Activated B cell treated with CpG ODN at 0.5 μM for 24 hours (primary cell): Measurements from ENCODE around the gene INO80. TPM values are rescaled to one million over a fixed set of nuclear protein-coding genes. Genes with fewer than 3 reads are reported as not detected.

ENCODE experiments used
- ATAC-seq: fragments of 200-7000 bp; cut with Tn5 transposase; one replicate; pipeline ENCODE4 v1.10.0; 2021; ENCODE audit warnings: low read depth, mild to moderate bottlenecking, moderate library complexity
- CTCF ChIA-PET: fragments of 350-600 bp; sonication (Branson Sonifier 250); formaldehyde crosslinking; loops from one replicate; lab custom pipeline; 2021; ENCODE audit warnings: antibody characterized with exemption; lab: Charles Lee
- POLR2A ChIA-PET: fragments of 350-600 bp; sonication (Branson Sonifier 250); formaldehyde crosslinking; loops from one replicate; lab custom pipeline; 2021; ENCODE audit warnings: antibody characterized with exemption; lab: Charles Lee
- DNase-seq: peaks from one replicate; pipeline ENCODE4 v3.0.0; 2022
- H3K27ac Mint-ChIP-seq: one replicate; pipeline ENCODE4 v1.8.0; 2020; ENCODE audit warnings: mixed read lengths
- H3K27me3 Mint-ChIP-seq: one replicate; pipeline ENCODE4 v1.8.0; 2021; ENCODE audit warnings: mixed read lengths
- H3K36me3 Mint-ChIP-seq: one replicate; pipeline ENCODE4 v1.8.0; 2021; ENCODE audit warnings: low read depth, mixed read lengths
- H3K4me1 Mint-ChIP-seq: one replicate; pipeline ENCODE4 v1.8.0; 2021; ENCODE audit warnings: mixed read lengths
- H3K4me3 Mint-ChIP-seq: one replicate; pipeline ENCODE4 v1.8.0; 2020; ENCODE audit warnings: mild to moderate bottlenecking, mixed read lengths
- H3K9me3 Mint-ChIP-seq: one replicate; pipeline ENCODE4 v1.8.0; 2020; ENCODE audit warnings: mixed read lengths
- intact Hi-C: fragments of 100-400 bp; cut with micrococcal nuclease; formaldehyde crosslinking; loops from one replicate; pipeline ENCODE4 v1.15.1; 2024
- total RNA-seq: library from RNA; stranded (reverse); gene quantifications from 2 replicates; pipeline ENCODE4 v1.2.3, GENCODE V29; 2022
- TF ChIP-seq, protein P1 (sequence below): fragments of 200-600 bp; IDR thresholded peaks from one replicate; pipeline ENCODE4 v1.8.0; 2022; ENCODE audit warnings: antibody characterized with exemption, mild to moderate bottlenecking

The INO80 gene
- total RNA-seq, 1 donor from 2014 or later = 38.8 TPM

DNA sequence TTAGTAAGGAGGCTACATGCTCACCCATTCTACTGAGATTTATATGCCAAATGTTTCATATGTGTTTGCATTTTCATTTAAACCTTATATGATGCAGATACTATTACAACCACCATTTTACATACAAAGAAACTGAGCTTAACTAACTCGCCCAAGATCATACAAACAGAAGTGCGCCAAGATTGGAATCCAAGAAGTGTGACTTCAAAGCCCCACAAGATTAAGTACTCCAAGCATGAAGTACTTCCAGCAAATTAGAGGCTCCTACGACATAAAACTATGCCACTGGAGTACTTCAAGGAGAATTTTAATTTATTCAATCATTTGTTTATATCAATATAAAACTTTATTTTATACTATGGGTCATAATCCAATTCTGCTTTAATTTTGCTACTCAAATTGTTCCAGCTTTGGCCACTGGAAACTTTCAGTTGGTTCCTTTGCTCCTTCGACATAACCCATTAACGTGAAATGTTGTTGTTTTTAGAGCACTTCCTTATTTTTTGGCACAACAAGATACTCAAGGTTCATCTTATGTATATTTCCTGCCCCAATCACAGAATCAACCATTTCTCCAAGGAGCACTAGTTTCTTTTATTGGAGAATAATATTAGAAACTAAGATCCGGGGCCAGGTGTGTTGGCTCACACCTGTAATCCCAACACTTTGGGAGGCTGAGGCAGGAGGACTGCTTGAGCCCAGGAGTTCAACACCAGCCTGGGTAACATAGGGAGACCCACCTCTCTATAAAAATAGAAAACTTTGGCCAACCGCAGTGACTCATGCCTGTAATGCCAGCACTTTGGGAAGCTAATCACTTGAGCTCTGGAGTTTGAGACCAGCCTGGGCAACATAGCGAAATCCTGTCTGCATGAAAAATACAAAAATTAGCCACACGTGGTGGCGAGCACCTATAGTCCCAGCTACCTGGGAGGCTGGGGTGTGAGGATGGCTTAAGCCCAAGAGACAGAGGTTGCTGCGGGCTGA lies 10.4 kb downstream of the INO80 start:
- no peak for ATAC-seq
- DNase-seq = no peak
- Mint-ChIP-seq H3K27ac (no peak overlapping the region), H3K4me1 (peaks cover 27% of the 10 kb centered on the region), H3K9me3 (no peaks in the 10 kb centered on the region), H3K36me3 (peaks cover 33% of the 10 kb centered on the region), H3K27me3 (no peaks in the 10 kb centered on the region), H3K4me3 (no peak overlapping the region)
- ChIA-PET POLR2A (interaction anchor here (0.8 kb wide), 1 partner anchor 11 kb away, joined by 7 read pairs; no protein-coding TSS in a partner anchor), CTCF (no interaction called here)
- intact Hi-C loops = no loop called here
- TF ChIP-seq, protein P1, sequence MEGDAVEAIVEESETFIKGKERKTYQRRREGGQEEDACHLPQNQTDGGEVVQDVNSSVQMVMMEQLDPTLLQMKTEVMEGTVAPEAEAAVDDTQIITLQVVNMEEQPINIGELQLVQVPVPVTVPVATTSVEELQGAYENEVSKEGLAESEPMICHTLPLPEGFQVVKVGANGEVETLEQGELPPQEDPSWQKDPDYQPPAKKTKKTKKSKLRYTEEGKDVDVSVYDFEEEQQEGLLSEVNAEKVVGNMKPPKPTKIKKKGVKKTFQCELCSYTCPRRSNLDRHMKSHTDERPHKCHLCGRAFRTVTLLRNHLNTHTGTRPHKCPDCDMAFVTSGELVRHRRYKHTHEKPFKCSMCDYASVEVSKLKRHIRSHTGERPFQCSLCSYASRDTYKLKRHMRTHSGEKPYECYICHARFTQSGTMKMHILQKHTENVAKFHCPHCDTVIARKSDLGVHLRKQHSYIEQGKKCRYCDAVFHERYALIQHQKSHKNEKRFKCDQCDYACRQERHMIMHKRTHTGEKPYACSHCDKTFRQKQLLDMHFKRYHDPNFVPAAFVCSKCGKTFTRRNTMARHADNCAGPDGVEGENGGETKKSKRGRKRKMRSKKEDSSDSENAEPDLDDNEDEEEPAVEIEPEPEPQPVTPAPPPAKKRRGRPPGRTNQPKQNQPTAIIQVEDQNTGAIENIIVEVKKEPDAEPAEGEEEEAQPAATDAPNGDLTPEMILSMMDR = no peak

DNA sequence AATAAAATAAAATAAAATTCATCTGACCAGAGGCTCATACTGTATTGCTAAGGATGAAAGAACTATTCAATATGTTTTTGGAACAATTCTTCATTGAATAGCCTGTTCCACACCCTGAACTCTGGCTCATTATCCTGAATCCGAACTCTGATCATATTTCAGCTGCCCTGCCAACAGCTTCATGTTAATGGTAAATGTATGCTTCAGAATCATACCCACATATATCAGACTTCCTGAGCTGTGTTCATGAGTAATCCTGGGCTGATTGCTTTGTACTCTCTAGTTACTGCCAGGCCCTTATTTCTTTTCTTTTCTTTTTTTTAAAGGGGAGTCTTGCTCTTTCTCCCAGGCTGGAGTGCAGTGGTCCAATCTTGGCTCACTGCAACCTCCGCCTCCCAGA lies 11.8 kb downstream of the INO80 start:
- H3K4me1 Mint-ChIP-seq = peaks cover 27% of the 10 kb centered on the region
- H3K4me3 Mint-ChIP-seq = no peak overlapping the region
- no peak overlapping the region for H3K27ac Mint-ChIP-seq
- no peaks in the 10 kb centered on the region for H3K9me3 Mint-ChIP-seq
- ChIA-PET CTCF (no interaction called here), POLR2A (no interaction called here)
- H3K36me3 Mint-ChIP-seq = peaks cover 44% of the 10 kb centered on the region
- H3K27me3 Mint-ChIP-seq = no peaks in the 10 kb centered on the region
- TF ChIP-seq, protein P1 = no peak
- no peak for DNase-seq
- intact Hi-C loops = no loop called here
- no peak for ATAC-seq

DNA sequence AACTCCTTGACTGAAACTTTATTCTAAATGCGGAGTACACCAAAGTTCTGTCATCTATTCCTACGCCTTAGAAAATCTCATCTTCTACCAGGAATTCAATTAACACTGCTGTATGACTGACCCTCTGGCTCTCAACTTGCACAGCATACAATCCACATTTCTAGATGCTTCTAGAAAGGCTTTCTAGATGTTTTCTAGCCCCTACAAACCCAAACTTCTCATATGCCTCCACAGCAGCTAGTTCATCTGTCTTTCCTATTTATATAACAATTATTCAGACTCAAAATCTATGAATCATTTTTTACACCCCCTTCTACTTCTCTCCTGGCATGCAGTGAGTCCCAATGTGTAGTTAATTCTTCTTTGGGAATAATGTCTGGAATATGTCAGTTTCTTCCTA lies 13.2 kb downstream of the INO80 start:
- TF ChIP-seq, protein P1 = no peak
- ATAC-seq (no peak), DNase-seq (no peak)
- POLR2A ChIA-PET = no interaction called here
- Mint-ChIP-seq H3K9me3 (no peaks in the 10 kb centered on the region), H3K4me1 (peaks cover 22% of the 10 kb centered on the region), H3K4me3 (no peak overlapping the region), H3K27ac (no peak overlapping the region), H3K27me3 (no peaks in the 10 kb centered on the region), H3K36me3 (peaks cover 41% of the 10 kb centered on the region)
- CTCF ChIA-PET = no interaction called here
- intact Hi-C loops = no loop called here

DNA sequence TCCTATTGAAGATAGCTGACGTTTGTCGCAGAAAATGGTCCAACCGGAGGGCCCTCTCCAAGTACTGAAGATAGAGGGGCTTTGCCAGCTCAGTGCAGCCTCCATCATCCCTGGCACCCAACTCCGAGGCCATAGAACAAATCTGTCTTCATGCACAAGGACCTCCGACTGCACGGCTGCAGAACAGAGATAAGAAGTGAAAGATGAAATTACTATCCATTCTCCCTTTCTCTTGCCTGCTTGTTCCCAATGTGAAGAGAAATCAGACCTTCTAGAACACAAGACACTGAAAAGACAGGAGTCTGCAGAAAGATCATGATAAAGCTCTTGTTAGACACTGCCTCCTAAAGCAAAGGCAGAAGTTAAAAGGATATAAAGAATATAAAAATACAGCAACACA lies 19.9 kb downstream of the INO80 start:
- no peak overlapping the region for H3K27ac Mint-ChIP-seq

DNA sequence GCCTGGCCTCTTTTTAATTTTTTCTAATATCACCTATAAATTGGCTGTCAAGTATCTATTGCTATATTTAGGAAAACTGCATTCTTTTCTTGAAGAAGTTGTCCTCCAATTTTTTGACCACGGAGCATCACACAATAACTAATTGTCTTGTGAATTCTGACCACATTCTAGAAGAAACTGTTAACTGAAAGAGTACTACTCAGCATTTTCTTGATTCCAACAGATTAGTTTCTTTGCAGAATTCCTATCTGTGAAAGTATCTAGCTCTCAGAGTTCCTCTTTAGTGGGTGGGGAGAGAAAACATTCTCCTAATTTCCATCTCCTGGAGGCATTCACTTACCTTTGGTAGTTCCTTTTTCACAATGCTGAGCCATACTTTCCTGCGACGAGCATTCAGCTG lies 31.1 kb downstream of the INO80 start:
- ATAC-seq (no peak), DNase-seq (no peak)
- no peak overlapping the region for H3K4me3 Mint-ChIP-seq
- no peaks in the 10 kb centered on the region for H3K9me3 Mint-ChIP-seq
- H3K4me1 Mint-ChIP-seq = peaks cover 29% of the 10 kb centered on the region
- H3K27ac Mint-ChIP-seq = peak overlapping the region; percentile 7
- peaks cover 83% of the 10 kb centered on the region for H3K36me3 Mint-ChIP-seq
- ChIA-PET CTCF (no interaction called here), POLR2A (interaction anchor here (0.6 kb wide), 1 partner anchor 29 kb away, joined by 5 read pairs; no protein-coding TSS in a partner anchor)
- no peaks in the 10 kb centered on the region for H3K27me3 Mint-ChIP-seq
- TF ChIP-seq, protein P1 = no peak
- intact Hi-C loops = no loop called here

More for the DNA sequence above, 19.9 kb downstream of the INO80 start:
- Mint-ChIP-seq H3K9me3 (no peaks in the 10 kb centered on the region), H3K27me3 (no peaks in the 10 kb centered on the region), H3K36me3 (peaks cover 72% of the 10 kb centered on the region), H3K4me1 (peaks cover 1% of the 10 kb centered on the region), H3K4me3 (no peak overlapping the region)
- TF ChIP-seq, protein P1 = no peak
- intact Hi-C loops = no loop called here
- ChIA-PET POLR2A (no interaction called here), CTCF (no interaction called here)
- DNase-seq = no peak
- no peak for ATAC-seq
